ENCODE data around the gene PGAM5. TPM values are rescaled to one million over a fixed set of nuclear protein-coding genes. Genes with fewer than 3 reads are reported as not detected.

The PGAM5 gene
- total and polyA plus RNA-seq, 2 of the 13 experiments (the other 11 are each of a cell fraction or from before 2014, with no cell fraction given) = 18.0 to 77.9 TPM

DNA sequence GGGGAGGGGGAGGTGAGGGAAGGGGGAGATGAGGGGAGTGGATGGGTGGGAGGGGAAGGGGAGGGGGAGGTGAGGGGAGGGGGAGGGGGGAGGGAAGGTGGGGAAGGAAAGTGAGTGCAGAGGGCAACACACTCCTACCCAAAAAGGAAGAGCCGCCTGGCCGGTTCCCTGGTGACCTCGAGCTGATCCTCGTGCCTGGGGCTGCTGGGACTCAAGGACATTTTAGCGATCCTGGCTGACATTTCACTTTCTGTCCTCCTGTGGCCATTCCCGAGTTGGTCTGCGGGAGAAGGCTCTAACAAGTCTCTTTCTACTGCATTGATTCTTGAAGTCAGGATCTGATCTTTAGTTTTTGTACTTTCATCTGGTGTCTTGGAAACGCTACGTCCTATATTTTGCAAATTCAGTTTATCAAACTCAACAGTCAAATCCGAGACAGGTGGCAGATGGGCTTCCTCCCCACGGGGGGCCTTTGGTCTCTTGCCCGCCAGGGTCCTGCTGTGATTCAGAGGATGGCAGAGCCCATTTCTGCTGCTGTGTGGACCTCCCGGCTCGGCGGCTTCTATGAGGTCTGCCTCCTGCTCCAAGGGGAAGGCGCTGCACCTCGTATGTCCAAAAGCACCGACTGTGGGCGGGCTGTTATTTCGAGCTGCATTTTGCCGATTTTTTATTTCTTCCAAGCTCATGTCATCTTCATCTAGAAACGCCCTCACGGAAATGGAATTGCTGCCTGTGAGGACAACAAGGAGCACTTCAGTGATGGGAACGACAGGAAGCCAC, 19.1 kb downstream of the PGAM5 start:
- in situ Hi-C loops (cut with HindIII; ENCODE audit: extremely low pct_ligation_motif_present, low pct_unique_long_range_greater_than_20kb) (no loop called here), intact Hi-C loops (cut with micrococcal nuclease; ENCODE audit: unreplicated experiment) (no loop called here)
- no peaks in the 10 kb centered on the region for H3K9me3 ChIP-seq (ENCODE audit: low read length)
- no peak overlapping the region for H3K4me2 ChIP-seq (ENCODE audit: low read depth, low read length)
- no peak overlapping the region for H2AFZ ChIP-seq (ENCODE audit: low read length)
- ATAC-seq (peak; percentile 26), DNase-seq (ENCODE audit: low spot score) (no peak), FAIRE-seq (no peak)
- WGBS (ENCODE audit: low lambda C conversion rate) = 96% methylated on average over 24 of the region's 24 CpGs
- H3K4me1 ChIP-seq (ENCODE audit: insufficient read depth, low read length) = no peaks in the 10 kb centered on the region
- no peaks in the 10 kb centered on the region for H3K27me3 ChIP-seq (ENCODE audit: control insufficient read depth in 1 of 2, insufficient read depth in 2 of 2, low read length in 2 of 2)
- CTCF ChIA-PET (ENCODE audit: low intra/inter-chr PET ratio, low total read pairs) = no interaction called here
- BruUV-seq (replicated peaks) = no TSS peak
- no peaks in the 10 kb centered on the region for H4K20me1 ChIP-seq (ENCODE audit: insufficient read depth, low read length)
- no peak overlapping the region for H3K27ac ChIP-seq (ENCODE audit: extremely low read length, insufficient read depth, low read length)
- H3K4me3 ChIP-seq (replicated peaks in 1 of 3; ENCODE audit: insufficient read depth in 1 of 3, low read depth in 2 of 3, low read length in 3 of 3) = no peak overlapping the region
- H3K79me2 ChIP-seq (ENCODE audit: insufficient read depth, low read length) = no peaks in the 10 kb centered on the region
- peaks cover 20 to 68% of the 10 kb centered on the region in 2 experiments; a peak in 4 of 5 replicates for H3K36me3 ChIP-seq (replicated peaks in 1 of 2; ENCODE audit: control insufficient read depth in 1 of 2, insufficient read depth in 2 of 2, low read length in 2 of 2)
- POLR2A ChIA-PET = no interaction called here
- no peak for TF ChIP-seq SP140L (CRISPR knock-in tag; IDR thresholded peaks at IDR 0.05; ENCODE audit: borderline replicate concordance)
- TF ChIP-seq ZSCAN12 (CRISPR knock-in tag; IDR thresholded peaks at IDR 0.05) = no peak
- TF ChIP-seq AGO2 (optimal IDR thresholded peaks at IDR 0.05; ENCODE audit: low read depth, low read length) = peak; percentile 58
- TF ChIP-seq PCBP1 (IDR thresholded peaks at IDR 0.05; ENCODE audit: borderline replicate concordance, low read depth, low read length) = peak; percentile 74; the same call in 1 of the 2 replicates
- peak; percentile 42 for TF ChIP-seq HNRNPK (IDR thresholded peaks at IDR 0.05; ENCODE audit: low read depth, low read length, poor library complexity, severe bottlenecking)
- H3K9ac ChIP-seq (ENCODE audit: insufficient read depth, low read depth, low read length) = no peak overlapping the region

GRCh38 chr12:132730353-132730752, 19.7 kb downstream of the PGAM5 start:
- TF ChIP-seq, protein P1, sequence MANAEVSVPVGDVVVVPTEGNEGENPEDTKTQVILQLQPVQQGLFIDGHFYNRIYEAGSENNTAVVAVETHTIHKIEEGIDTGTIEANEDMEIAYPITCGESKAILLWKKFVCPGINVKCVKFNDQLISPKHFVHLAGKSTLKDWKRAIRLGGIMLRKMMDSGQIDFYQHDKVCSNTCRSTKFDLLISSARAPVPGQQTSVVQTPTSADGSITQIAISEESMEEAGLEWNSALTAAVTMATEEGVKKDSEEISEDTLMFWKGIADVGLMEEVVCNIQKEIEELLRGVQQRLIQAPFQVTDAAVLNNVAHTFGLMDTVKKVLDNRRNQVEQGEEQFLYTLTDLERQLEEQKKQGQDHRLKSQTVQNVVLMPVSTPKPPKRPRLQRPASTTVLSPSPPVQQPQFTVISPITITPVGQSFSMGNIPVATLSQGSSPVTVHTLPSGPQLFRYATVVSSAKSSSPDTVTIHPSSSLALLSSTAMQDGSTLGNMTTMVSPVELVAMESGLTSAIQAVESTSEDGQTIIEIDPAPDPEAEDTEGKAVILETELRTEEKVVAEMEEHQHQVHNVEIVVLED (CRISPR knock-in tag; IDR thresholded peaks at IDR 0.05; ENCODE audit: borderline replicate concordance) = no peak
- peak; percentile 72 for TF ChIP-seq AGO2 (optimal IDR thresholded peaks at IDR 0.05; ENCODE audit: low read depth, low read length)
- 97% methylated on average over 11 of the region's 11 CpGs for WGBS (ENCODE audit: low lambda C conversion rate)
- Histone ChIP-seq H3K4me1 (ENCODE audit: insufficient read depth, low read length) (no peaks in the 10 kb centered on the region), H3K4me3 (replicated peaks in 1 of 3; ENCODE audit: insufficient read depth in 1 of 3, low read depth in 2 of 3, low read length in 3 of 3) (no peak overlapping the region), H3K9ac (ENCODE audit: insufficient read depth, low read depth, low read length) (no peak overlapping the region), H3K79me2 (ENCODE audit: insufficient read depth, low read length) (no peaks in the 10 kb centered on the region), H3K4me2 (ENCODE audit: low read depth, low read length) (no peak overlapping the region), H3K27ac (ENCODE audit: extremely low read length, insufficient read depth, low read length) (no peak overlapping the region), H3K27me3 (ENCODE audit: control insufficient read depth in 1 of 2, insufficient read depth in 2 of 2, low read length in 2 of 2) (no peaks in the 10 kb centered on the region), H4K20me1 (ENCODE audit: insufficient read depth, low read length) (no peaks in the 10 kb centered on the region), H3K9me3 (ENCODE audit: low read length) (no peaks in the 10 kb centered on the region), H3K36me3 (replicated peaks in 1 of 2; ENCODE audit: control insufficient read depth in 1 of 2, insufficient read depth in 2 of 2, low read length in 2 of 2) (peaks cover 22 to 70% of the 10 kb centered on the region in 2 experiments; a peak in 4 of 5 replicates), H2AFZ (ENCODE audit: low read length) (no peak overlapping the region)
- ChIA-PET POLR2A (no interaction called here), CTCF (ENCODE audit: low intra/inter-chr PET ratio, low total read pairs) (no interaction called here)
- intact Hi-C loops (cut with micrococcal nuclease; ENCODE audit: unreplicated experiment) = no loop called here
- in situ Hi-C loops (cut with HindIII; ENCODE audit: extremely low pct_ligation_motif_present, low pct_unique_long_range_greater_than_20kb) = no loop called here
- DNase-seq (ENCODE audit: low spot score) (no peak), ATAC-seq (no peak; the same call in 2 of the 3 replicates), FAIRE-seq (no peak)
- BruUV-seq (replicated peaks) = no TSS peak
